ENCODE results near the gene GUCY2C. TPM values are rescaled to one million over a fixed set of nuclear protein-coding genes. Genes with fewer than 3 reads are reported as not detected.

GUCY2C gene
- total RNA-seq, 4 donors from 2014 or later = 0.11 to 0.47 TPM; not detected in 2

DNA sequence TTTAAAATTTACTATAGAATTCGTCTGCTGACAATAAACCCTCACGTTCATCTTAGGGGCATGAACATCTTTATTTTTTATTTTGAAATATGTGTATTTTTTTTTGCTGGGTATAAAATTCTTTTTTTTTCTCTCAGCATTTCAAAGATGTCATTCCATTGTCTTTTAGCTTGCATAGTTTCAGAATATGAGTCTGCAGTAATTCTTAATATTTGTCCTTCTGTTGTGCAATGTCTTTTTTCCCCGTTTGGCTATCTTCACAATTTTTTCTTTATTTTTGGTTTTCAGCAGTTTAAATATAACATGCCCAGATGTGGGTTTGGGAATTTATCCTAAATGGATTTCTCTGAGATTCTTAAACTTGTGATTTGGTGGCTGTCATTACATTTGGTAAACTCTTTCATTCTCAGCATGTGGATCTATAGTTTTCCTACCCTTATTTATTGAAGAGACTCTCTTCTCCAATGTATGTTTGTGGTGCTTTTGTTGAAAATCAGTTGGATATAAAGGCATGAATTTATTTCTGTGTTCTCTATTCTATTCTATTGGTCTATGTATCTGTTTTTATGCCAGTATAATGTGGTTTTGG is 90.9 kb downstream of the GUCY2C start:
- WGBS = 87% methylated on average over 3 of the region's 3 CpGs
- Histone ChIP-seq H3K9me3 (peaks cover 32% of the 10 kb centered on the region), H3K27me3 (no peaks in the 10 kb centered on the region), H3K27ac (no peak overlapping the region), H3K4me1 (no peaks in the 10 kb centered on the region), H3K36me3 (no peaks in the 10 kb centered on the region), H3K4me3 (no peak overlapping the region)
- DNase-seq (ENCODE audit: low spot score in 2 of 2) = no peak
- TF ChIP-seq POLR2A (IDR thresholded peaks at IDR 0.05) = no peak
- TF ChIP-seq EP300 (IDR thresholded peaks at IDR 0.05) = no peak
- TF ChIP-seq, protein P1, sequence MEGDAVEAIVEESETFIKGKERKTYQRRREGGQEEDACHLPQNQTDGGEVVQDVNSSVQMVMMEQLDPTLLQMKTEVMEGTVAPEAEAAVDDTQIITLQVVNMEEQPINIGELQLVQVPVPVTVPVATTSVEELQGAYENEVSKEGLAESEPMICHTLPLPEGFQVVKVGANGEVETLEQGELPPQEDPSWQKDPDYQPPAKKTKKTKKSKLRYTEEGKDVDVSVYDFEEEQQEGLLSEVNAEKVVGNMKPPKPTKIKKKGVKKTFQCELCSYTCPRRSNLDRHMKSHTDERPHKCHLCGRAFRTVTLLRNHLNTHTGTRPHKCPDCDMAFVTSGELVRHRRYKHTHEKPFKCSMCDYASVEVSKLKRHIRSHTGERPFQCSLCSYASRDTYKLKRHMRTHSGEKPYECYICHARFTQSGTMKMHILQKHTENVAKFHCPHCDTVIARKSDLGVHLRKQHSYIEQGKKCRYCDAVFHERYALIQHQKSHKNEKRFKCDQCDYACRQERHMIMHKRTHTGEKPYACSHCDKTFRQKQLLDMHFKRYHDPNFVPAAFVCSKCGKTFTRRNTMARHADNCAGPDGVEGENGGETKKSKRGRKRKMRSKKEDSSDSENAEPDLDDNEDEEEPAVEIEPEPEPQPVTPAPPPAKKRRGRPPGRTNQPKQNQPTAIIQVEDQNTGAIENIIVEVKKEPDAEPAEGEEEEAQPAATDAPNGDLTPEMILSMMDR (IDR thresholded peaks at IDR 0.05) = no peak
- no peak for TF ChIP-seq POLR2AphosphoS5 (IDR thresholded peaks at IDR 0.05)

- Histone ChIP-seq H3K4me3 (no peak overlapping the region), H3K4me1 (no peaks in the 10 kb centered on the region), H3K27me3 (no peaks in the 10 kb centered on the region), H3K27ac (no peak overlapping the region), H3K9me3 (peaks cover 20% of the 10 kb centered on the region), H3K36me3 (no peaks in the 10 kb centered on the region)
- no peak for TF ChIP-seq POLR2AphosphoS5 (IDR thresholded peaks at IDR 0.05)
- TF ChIP-seq, protein P1 (IDR thresholded peaks at IDR 0.05) = no peak
- no peak for TF ChIP-seq POLR2A (IDR thresholded peaks at IDR 0.05)
- TF ChIP-seq EP300 (IDR thresholded peaks at IDR 0.05) = no peak
- WGBS = 79% methylated on average over 4 of the region's 4 CpGs
- no peak for DNase-seq (ENCODE audit: low spot score in 2 of 2)
Measured at GRCh38 chr12:14601692-14602478, 94.5 kb downstream of the GUCY2C start.

GRCh38 chr12:14597480-14597879 is 98.9 kb downstream of the GUCY2C start:
- no peak for DNase-seq (ENCODE audit: low spot score in 2 of 2)
- TF ChIP-seq POLR2AphosphoS5 (IDR thresholded peaks at IDR 0.05) (no peak), POLR2A (IDR thresholded peaks at IDR 0.05) (no peak), EP300 (IDR thresholded peaks at IDR 0.05) (no peak)
- TF ChIP-seq, protein P1 (IDR thresholded peaks at IDR 0.05) = no peak
- Histone ChIP-seq H3K9me3 (no peaks in the 10 kb centered on the region), H3K27me3 (no peaks in the 10 kb centered on the region), H3K36me3 (no peaks in the 10 kb centered on the region), H3K4me3 (no peak overlapping the region), H3K27ac (no peak overlapping the region), H3K4me1 (no peaks in the 10 kb centered on the region)
- 87% methylated on average over 3 of the region's 3 CpGs for WGBS

DNA sequence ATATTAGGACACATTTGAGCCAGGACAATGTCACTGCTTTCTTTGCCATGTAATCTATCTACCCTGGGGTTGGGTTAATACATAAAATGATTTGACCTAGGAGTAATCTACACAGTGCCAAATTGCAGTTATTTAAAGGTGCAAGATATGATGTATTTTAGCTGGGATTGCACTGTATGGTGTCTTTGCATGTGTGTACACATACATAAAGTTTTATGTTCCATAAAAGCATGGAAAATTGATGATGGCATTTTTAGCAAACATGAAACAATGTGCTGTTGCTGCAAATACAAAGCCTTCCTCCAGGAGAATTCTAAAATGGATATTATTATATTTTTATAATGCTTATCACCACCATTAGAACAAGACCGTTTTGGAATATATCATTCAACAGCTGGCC is 104.7 kb downstream of the GUCY2C start:
- Histone ChIP-seq H3K9me3 (no peaks in the 10 kb centered on the region), H3K36me3 (no peaks in the 10 kb centered on the region), H3K27ac (no peak overlapping the region), H3K4me1 (no peaks in the 10 kb centered on the region), H3K4me3 (no peak overlapping the region), H3K27me3 (no peaks in the 10 kb centered on the region)
- 51% methylated on average over 1 of the region's 1 CpG for WGBS
- DNase-seq (ENCODE audit: low spot score in 2 of 2) = no peak
- TF ChIP-seq EP300 (IDR thresholded peaks at IDR 0.05) (no peak), POLR2A (IDR thresholded peaks at IDR 0.05) (no peak), POLR2AphosphoS5 (IDR thresholded peaks at IDR 0.05) (no peak)

DNA sequence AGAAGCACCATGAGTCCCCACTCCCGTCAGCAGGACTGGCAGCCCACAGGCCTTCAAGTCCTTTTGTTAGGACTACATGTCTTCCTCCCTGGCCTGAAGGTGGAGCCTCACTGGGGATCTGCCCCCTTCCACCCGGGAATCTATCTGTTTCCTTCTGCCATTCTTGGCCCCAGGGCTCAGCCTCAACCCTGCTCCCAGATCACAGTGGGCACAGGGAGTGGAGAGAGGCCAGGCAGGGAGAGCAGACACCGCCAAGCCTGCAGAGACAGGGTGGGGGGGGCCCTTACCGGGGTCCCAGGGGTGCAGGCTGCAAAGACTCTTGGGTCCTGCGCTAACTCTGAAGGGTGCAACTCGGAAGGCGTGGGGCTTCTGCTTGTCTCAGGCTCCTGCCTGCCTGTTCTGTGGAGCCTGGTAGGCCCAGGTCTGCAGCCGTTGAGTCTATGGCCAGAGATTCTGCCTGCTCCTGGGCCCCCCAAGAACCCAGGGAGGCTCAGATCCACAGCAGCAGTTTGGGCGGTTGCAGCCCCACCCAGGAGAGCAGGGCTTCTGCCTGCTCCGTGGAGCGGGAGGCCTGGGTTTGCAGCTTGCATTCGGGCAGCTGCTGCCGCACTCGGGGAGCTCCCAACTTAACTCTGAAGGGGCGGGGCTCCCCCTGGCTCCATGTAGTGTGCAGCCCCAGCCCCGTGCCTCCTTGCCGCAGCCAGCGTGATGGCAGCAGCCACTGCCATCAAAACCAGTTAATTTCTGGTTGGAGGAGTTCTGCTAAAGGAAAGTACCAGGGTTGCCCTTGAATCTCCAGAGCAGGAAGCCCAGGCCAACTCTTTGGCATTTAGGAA is 107.0 kb downstream of the GUCY2C start:
- no peak for DNase-seq (ENCODE audit: low spot score in 2 of 2)
- H3K27me3 ChIP-seq = no peaks in the 10 kb centered on the region

More for the DNA sequence above, 107.0 kb downstream of the GUCY2C start:
- no peaks in the 10 kb centered on the region for H3K4me1 ChIP-seq
- no peaks in the 10 kb centered on the region for H3K9me3 ChIP-seq
- H3K4me3 ChIP-seq = no peak overlapping the region
- no peak overlapping the region for H3K27ac ChIP-seq
- no peaks in the 10 kb centered on the region for H3K36me3 ChIP-seq
- WGBS = 88% methylated on average over 6 of the region's 18 CpGs
- TF ChIP-seq EP300 (IDR thresholded peaks at IDR 0.05) (no peak), POLR2AphosphoS5 (IDR thresholded peaks at IDR 0.05) (no peak), POLR2A (IDR thresholded peaks at IDR 0.05) (no peak)
- TF ChIP-seq, protein P1 (IDR thresholded peaks at IDR 0.05) = no peak

Data from suprapubic skin (tissue), 4 donors.